ENCODE measurements around the gene CHRNA4. TPM values are rescaled to one million over a fixed set of nuclear protein-coding genes. Genes with fewer than 3 reads are reported as not detected.

Gene CHRNA4
- total and polyA plus RNA-seq, 2 of the 4 experiments (the other 2 are of a cell fraction): not detected

DNA sequence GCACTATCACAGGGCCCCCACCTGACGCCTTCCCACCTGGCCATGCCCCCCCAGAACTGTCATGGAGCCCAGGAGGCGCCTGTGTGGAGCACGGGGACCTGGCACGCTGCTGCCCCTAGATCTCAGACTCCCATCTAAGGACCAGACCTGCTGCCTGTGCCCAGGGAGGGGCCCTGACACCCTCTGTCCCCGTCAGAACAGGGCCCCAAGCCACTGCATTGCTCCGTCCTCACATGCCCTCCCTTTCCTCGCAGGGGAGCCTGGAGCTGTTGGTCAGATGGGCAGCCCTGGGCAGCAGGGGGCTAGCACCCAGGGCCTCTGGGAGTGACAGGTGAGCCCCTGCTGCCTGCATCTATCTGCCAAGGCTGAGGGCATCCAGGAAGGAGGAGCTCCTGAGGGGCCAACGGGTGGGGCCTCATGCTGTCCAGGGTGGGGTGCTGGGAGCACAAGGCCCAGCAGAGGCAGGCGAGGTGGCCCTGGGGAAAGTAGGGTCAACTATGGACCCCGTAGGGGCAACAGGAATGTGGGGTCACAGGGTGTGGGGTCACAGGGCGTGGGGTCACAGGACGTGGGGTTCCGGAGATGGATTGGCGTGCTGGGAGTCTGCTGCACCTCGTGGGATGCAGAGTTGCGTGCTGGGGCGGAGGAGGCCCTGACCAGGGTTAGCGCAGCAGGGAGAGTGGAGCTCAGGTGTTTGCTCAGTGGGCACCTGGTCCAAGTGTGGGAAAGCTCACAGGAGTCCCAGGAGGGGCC, 31.6 kb downstream of the CHRNA4 start:
- Histone ChIP-seq H2AK5ac (ENCODE audit: low read depth, low read length) (no peak overlapping the region), H3K18ac (ENCODE audit: low read depth, low read length) (no peak overlapping the region), H4K5ac (ENCODE audit: low read depth, low read length) (no peak overlapping the region), H3K4me1 (ENCODE audit: control insufficient read depth, insufficient read depth, low read length) (no peaks in the 10 kb centered on the region), H3K4ac (ENCODE audit: low read depth, low read length) (no peak overlapping the region), H4K8ac (ENCODE audit: low read depth in 2 of 2, low read length in 2 of 2) (no peak overlapping the region), H3K9me3 (ENCODE audit: control insufficient read depth, insufficient read depth, low read length) (peaks cover 6% of the 10 kb centered on the region), H4K20me1 (ENCODE audit: insufficient read depth, low read length) (no peaks in the 10 kb centered on the region), H2BK5ac (ENCODE audit: low read depth, low read length, poor library complexity, severe bottlenecking) (no peak overlapping the region), H2BK15ac (ENCODE audit: low read depth, low read length) (no peak overlapping the region), H2BK20ac (ENCODE audit: low read depth, low read length) (no peak overlapping the region), H3K23ac (ENCODE audit: low read depth, low read length) (no peak overlapping the region), H3K27ac (ENCODE audit: insufficient read depth, low read length) (no peak overlapping the region), H3K27me3 (ENCODE audit: control insufficient read depth, insufficient read depth, low read length) (peaks cover 6% of the 10 kb centered on the region), H3K9ac (ENCODE audit: low read depth, low read length) (no peak overlapping the region), H2AFZ (replicated peaks; ENCODE audit: low read length, poor library complexity) (no peak overlapping the region), H3K9me1 (ENCODE audit: insufficient read depth, low read length) (no peaks in the 10 kb centered on the region), H3K14ac (replicated peaks; ENCODE audit: low read depth, low read length) (no peak overlapping the region), H3K56ac (ENCODE audit: extremely low read depth, insufficient read depth, low read length) (no peak overlapping the region), H3K36me3 (ENCODE audit: control insufficient read depth, insufficient read depth, low read length) (no peaks in the 10 kb centered on the region), H3K79me1 (ENCODE audit: low read depth in 1 of 2, low read length in 2 of 2) (no peaks in the 10 kb centered on the region), H3K4me2 (ENCODE audit: low read depth, low read length) (no peak overlapping the region), H2BK120ac (ENCODE audit: low read depth, low read length) (no peak overlapping the region), H3K4me3 (ENCODE audit: insufficient read depth, low read depth, low read length) (no peak overlapping the region), H4K91ac (ENCODE audit: insufficient read depth, low read depth, low read length) (no peak overlapping the region), H2AK9ac (replicated peaks; ENCODE audit: low read depth, low read length, poor library complexity) (no peak overlapping the region)
- dilution Hi-C loops (cut with HindIII; ENCODE audit: low sequenced_read_pairs, unreplicated experiment): no loop called here
- in situ Hi-C loops (cut with MboI; ENCODE audit: low sequenced_read_pairs): no loop called here
- intact Hi-C loops (cut with micrococcal nuclease): no loop called here
- 66% methylated on average over 10 of the region's 18 CpGs; no CpG with 5 or more reads in 1 of the 2 experiments for WGBS, 2 experiments (ENCODE audit: extremely low coverage in 2 of 2, insufficient read length in 1 of 2)
- TF ChIP-seq, protein P1, sequence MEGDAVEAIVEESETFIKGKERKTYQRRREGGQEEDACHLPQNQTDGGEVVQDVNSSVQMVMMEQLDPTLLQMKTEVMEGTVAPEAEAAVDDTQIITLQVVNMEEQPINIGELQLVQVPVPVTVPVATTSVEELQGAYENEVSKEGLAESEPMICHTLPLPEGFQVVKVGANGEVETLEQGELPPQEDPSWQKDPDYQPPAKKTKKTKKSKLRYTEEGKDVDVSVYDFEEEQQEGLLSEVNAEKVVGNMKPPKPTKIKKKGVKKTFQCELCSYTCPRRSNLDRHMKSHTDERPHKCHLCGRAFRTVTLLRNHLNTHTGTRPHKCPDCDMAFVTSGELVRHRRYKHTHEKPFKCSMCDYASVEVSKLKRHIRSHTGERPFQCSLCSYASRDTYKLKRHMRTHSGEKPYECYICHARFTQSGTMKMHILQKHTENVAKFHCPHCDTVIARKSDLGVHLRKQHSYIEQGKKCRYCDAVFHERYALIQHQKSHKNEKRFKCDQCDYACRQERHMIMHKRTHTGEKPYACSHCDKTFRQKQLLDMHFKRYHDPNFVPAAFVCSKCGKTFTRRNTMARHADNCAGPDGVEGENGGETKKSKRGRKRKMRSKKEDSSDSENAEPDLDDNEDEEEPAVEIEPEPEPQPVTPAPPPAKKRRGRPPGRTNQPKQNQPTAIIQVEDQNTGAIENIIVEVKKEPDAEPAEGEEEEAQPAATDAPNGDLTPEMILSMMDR (conservative IDR thresholded peaks at IDR 0.05; ENCODE audit: low read depth, low read length): no peak
- TF ChIP-seq BHLHE40 (IDR thresholded peaks at IDR 0.05; ENCODE audit: low read depth, low read length) (no peak), FOS (IDR thresholded peaks at IDR 0.05; ENCODE audit: low read depth, low read length) (no peak), MAZ (IDR thresholded peaks at IDR 0.05; ENCODE audit: borderline replicate concordance, low read depth, low read length) (no peak), CHD1 (IDR thresholded peaks at IDR 0.05; ENCODE audit: low read depth, low read length) (no peak), MXI1 (IDR thresholded peaks at IDR 0.05; ENCODE audit: borderline replicate concordance, low read depth, low read length) (no peak), RCOR1 (IDR thresholded peaks at IDR 0.05; ENCODE audit: insufficient replicate concordance, low read length) (no peak), RFX5 (IDR thresholded peaks at IDR 0.05; ENCODE audit: low read depth, low read length) (no peak), NFE2L2 (IDR thresholded peaks at IDR 0.05; ENCODE audit: low read depth, low read length) (no peak), SMC3 (IDR thresholded peaks at IDR 0.05; ENCODE audit: low read depth, low read length) (no peak), CEBPB (IDR thresholded peaks at IDR 0.05; ENCODE audit: low read depth, low read length) (no peak), MAFK (IDR thresholded peaks at IDR 0.05; ENCODE audit: low read depth, low read length) (no peak), POLR2A (IDR thresholded peaks at IDR 0.05; ENCODE audit: low read depth, low read length) (no peak), RAD21 (IDR thresholded peaks at IDR 0.05; ENCODE audit: low read length) (no peak)
- TF ChIP-seq, protein P2, sequence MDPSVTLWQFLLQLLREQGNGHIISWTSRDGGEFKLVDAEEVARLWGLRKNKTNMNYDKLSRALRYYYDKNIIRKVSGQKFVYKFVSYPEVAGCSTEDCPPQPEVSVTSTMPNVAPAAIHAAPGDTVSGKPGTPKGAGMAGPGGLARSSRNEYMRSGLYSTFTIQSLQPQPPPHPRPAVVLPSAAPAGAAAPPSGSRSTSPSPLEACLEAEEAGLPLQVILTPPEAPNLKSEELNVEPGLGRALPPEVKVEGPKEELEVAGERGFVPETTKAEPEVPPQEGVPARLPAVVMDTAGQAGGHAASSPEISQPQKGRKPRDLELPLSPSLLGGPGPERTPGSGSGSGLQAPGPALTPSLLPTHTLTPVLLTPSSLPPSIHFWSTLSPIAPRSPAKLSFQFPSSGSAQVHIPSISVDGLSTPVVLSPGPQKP (IDR thresholded peaks at IDR 0.05; ENCODE audit: borderline replicate concordance, low read depth, low read length): no peak
- TF ChIP-seq, protein P3, sequence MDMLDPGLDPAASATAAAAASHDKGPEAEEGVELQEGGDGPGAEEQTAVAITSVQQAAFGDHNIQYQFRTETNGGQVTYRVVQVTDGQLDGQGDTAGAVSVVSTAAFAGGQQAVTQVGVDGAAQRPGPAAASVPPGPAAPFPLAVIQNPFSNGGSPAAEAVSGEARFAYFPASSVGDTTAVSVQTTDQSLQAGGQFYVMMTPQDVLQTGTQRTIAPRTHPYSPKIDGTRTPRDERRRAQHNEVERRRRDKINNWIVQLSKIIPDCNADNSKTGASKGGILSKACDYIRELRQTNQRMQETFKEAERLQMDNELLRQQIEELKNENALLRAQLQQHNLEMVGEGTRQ (IDR thresholded peaks at IDR 0.05; ENCODE audit: low read depth, low read length): no peak
- no TSS peak for BruUV-seq (replicated peaks)
- DNase-seq: no peak
- no peak for ATAC-seq (ENCODE audit: low read depth)
- POLR2A ChIA-PET (ENCODE audit: unreplicated experiment): no interaction called here
- CTCF ChIA-PET: no interaction called here
